SIG-M5 treated with dmso at 0.1 percent for 504 hours (cell line): ENCODE measurements around the gene TADA1.
A peak's percentile ranks its signal among the peaks of the same experiment; 100 is the strongest.

ENCODE experiments used
- DNase-seq: peaks from one replicate; lab custom pipeline; 2025; ENCODE audit not compliant: unreplicated experiment; lab: John Stamatoyannopoulos, UW

The TADA1 gene

GRCh38 chr1:166875734-166876539 is at the start of gene TADA1:
TADA1 (minus strand) TSS chr1:166876264; CDS start chr1:166876233, 31 bp downstream.
- peak; percentile 100 for DNase-seq

GRCh38 chr1:166924823-166925541 is 48.9 kb upstream of the TADA1 start:
- DNase-seq: peak; percentile 37

DNA sequence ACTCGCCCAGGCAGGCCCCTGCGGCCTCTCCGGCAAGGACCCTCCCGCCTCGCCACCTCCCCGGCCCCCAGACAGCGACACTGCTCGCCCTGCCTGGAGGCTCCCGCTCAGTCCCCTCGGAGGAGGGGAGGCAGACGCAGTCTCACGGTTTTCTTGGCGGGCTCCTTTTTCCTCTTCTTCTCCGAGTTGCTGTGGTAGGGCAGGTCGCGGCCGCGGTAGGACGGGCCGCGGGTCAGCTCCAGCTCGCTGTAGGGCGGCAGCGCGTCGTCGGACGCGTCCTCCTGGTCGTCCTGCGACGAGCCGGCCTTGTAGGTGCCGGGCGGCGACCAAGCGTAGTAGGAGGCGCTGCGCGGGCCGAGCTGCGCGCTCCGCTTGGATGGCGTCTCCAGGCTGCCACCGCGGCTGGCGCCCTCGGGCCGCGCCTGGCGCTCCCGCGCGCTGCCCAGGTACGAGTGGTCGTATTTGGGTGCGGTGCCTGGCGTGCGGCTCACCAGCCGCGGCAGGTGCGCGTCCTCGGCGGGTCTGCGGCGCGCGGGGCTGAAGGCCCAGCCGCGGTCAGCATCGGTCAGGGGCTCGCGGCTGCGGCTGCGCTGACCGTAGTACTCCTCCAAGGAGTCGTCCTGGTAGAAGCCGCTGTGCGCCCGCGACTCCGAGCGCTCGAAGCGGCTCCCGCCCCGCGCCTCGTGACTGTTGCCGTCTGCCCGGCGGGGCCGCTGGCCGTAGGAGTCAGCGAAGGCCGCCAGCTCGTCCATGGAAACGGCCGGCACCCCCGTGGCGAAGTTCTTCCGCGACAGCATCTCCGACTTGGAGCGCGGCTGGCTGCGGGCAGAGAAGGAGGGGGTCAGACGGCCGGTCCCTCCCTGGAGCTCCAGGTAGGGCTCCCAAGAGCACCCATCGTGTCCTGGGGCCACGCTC is 44.8 kb upstream of the TADA1 start:
- DNase-seq: no peak

DNA sequence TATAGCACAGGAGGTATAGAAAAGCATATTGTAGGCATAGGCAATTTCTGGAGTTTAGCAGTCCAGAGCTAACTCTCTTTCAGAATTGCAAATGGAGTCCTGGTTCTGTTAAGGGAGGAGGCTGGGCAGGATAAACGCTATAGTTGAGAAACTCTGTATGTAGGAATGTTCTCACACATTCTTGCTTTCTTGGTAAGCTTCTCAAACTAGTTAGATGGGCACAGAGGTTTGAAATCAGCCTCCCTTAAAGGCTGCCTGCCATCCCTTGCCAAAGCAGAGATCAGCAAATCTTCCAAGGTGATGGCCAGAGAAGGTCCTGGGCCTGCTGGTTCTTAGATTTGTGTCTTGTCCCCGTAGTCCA is 42.9 kb upstream of the TADA1 start:
- DNase-seq: no peak

DNA sequence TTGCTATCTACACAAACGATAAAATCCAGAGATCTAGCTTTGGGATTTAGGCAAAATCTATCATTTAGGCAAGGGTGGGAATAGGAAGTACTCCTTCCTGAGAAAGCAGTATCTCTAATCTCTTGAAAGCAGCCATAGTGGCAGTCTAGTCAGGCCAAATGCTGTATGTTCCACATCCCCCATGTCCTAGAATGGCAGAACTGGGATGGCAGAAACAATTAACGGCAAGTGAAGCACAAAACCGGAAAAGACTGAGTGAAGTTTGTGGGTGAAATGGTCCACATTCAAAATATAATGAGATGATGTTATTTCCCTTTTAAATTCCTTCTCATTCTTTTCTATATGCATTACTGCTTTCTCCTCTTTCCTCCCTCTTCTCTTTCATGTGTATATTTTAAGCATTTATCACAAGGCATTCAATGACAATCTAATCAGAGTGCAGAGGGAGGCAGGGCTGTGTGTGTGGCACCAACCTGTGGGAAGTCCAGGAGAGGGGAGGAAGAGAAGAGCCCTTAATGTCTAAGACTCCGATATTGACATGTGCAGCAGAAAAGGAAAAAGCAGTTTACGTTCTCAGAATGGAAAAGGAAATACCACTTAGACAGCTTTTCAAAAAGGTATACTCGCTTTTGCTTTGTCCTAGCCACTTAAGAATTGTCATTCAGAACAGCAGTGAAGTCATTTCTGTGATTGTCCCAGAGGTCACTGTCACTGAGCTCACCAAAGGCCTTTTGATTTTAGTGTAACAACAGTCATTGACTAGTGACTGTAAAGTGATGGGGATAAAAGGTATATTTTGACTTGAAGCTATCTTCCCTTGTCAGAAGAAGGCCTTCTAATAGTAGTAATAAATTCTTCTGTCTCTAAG is 42.3 kb upstream of the TADA1 start:
- no peak for DNase-seq

- DNase-seq: no peak
Measured at GRCh38 chr1:166915941-166916340, 39.9 kb upstream of the TADA1 start.

GRCh38 chr1:166915042-166915441 is 39.0 kb upstream of the TADA1 start:
- no peak for DNase-seq

DNA sequence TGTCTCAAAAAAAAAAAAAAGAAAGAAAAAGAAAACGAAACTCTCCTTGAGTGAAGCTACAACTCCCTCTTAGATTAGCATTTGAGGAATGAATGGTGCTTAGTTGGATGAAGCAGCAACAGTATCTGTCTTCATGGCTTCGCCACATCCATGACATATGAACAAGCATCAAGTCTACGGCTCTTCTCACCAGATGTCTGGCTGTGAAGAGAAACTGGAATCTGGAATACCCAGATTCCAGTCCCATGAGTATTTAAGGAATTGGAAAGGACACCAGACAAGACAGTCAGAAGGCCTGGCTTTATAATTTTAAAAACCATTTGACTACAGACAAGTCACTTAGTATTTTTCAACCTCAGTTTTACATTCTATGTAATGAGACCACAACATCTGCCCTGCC is 38.0 kb upstream of the TADA1 start:
- DNase-seq: no peak

DNA sequence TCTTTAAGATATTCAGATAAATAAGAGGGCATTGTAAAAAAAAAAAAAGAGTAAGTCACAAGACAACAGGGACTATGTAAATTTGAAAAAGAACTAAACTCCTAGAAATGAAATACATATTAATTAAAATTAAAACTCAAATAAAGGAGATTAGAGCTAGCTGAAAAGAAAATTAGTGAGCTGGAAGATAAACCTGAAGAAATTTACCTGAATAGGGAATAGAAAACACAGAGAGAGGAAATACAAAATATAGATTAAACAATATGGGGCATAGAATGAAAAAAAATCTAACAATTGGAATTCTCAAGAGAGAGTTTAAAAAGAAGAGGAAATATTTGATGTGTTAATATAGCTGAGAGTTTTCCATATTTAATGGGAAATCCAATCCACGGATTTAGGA is 35.6 kb upstream of the TADA1 start:
- no peak for DNase-seq

GRCh38 chr1:166910396-166910994 is 34.4 kb upstream of the TADA1 start:
- DNase-seq: peak; percentile 88

DNA sequence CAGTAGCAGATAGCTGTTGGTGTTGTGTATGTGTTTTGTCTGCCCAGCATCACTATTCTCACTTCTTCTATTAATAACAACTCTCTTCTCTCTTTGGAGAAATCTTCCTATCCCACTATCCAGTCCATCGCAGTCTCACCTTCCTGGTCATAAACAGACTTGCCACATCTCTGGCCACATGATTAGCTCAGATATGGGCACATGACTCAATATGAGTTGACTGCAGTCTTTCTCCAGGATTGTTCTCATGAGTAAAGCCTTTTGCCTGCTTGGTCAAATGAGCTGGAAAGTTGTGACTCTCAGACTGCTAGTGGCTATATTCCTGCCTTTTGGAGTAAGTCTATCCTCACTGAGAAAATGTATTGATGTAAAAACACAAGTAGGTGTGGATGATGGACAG is 32.9 kb upstream of the TADA1 start:
- DNase-seq: no peak

- peak; percentile 38 for DNase-seq
Measured at GRCh38 chr1:166907763-166908162, 31.7 kb upstream of the TADA1 start.

- DNase-seq: no peak
Measured at GRCh38 chr1:166907051-166907450, 31.0 kb upstream of the TADA1 start.

DNA sequence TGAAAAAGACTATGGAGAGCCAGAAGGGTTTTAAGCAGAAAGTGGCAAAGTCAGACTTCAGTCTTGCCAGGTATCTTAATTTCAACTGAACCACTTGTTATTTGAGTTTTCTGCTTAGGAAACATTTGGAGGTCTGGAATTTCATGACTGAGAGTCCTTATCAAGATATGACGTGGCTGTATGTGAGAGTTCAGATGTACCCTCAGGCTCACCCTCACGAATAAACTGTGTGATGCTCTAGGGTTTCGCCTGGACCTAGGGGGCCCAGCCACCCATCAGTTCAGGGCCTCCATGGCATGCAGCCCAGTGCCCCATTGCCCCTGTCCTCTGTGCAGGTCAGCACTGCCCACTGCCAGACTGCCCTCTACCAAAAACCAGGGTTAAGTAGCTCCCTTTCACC is 30.6 kb upstream of the TADA1 start:
- DNase-seq: no peak

DNA sequence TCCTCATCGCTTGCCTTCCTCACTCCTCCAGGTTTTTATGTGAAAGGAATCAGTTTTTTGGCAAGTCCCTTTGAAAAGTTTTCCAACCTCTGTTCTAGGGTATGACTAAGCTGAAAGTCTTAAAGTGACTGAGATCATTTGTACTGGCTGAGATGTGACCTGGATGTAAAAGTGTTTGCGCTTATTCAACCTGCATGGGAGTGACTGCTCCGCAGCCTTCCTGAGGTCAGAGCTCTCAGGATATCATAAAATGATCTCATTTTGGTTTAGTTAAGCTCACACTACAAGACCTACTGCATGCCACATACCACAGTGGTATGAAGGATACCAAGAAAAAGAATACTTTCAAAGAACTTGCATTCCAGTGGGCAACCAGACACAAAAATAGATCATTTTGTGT is 29.8 kb upstream of the TADA1 start:
- DNase-seq: no peak

GRCh38 chr1:166905136-166905535 is 29.1 kb upstream of the TADA1 start:
- no peak for DNase-seq

DNA sequence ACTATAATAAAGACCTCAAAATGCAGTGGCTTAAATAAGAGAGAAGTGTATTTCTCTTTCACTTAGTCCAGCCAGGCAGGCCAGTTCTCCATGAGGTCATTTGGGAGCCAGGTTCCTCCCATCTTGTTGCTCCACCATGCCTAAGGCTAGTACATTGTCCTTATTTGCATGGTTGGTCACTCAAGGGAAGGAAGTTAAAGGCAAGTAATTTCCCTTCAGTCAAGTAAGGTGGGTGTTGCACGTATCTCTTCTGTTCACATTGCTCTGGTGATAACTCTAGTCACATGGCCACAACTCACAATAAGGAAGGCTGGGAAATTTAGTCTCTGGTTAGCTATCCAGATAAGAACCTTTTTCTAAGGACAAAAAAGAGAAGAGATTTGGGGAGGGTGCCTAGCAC is 27.2 kb upstream of the TADA1 start:
- no peak for DNase-seq

DNA sequence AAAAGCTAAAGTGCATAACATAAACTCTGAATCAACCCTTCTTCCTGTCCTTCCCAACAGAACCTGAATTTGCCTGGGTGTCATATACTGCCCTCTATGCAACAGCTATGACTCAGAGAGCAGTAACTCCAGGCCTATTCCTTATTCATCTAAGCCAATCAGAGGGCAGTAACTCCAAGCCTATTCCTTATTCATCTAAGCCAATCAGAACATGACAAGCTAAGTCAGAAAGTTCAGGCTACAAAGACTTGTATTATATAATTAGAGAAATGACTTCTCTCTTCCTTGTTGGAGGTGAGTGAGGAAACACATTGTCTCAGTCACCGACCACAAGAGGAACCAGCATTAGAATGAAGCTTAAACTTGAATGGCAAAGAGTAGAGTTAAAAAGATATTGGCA is 26.2 kb upstream of the TADA1 start:
- peak; percentile 97 for DNase-seq

DNA sequence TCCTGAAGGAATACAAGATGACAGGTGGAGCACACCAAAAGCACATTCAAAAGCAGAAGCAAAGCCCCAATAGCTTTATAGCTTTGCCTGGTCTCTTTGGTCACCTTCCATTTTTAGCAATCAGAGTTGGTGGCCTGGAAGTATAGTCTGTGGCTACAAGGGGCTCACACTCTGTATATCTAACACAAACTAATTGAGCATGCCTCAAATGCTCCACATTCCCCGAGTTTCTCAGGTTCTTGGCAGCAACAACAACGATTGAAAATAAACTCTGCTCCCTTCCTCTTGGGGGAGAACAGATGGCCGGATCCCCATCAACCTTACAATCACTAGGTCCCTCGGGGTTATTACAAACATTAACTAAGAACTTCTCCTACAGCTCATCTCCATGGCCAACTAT is 24.9 kb upstream of the TADA1 start:
- no peak for DNase-seq

DNA sequence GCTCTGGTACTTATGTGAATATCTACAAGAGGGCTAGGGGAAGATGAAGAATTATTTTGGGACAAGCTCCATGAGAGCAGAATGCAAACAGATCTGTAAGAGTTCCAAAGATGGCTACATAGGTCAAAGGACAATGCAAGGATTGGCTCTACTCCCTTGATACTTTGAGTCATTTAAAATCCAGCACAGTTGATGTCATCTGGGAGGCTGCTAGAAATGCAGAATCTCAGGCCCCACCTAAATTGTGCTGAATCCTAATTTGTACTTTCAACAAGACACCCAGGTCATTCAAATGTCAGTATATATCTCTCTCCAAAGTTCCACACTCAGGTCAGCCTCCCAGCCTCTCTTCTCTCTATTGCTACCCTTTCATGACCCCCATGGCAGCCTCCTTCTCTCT is 23.7 kb upstream of the TADA1 start:
- no peak for DNase-seq
